NCI-H526 (cell line): ENCODE data around the gene DMRTA1.
"Not testable (repeated sequence)": the region's sequence is repeated elsewhere in the genome, so short reads cannot be mapped to it uniquely, and the experiment has no call there.

ENCODE experiments used
- DNase-seq, 2 experiments: peaks; one replicate each; lab custom pipeline; 2025; lab: John Stamatoyannopoulos, UW

DMRTA1 gene

GRCh38 chr9:22446589-22446949 lies at the start of gene DMRTA1:
DMRTA1 (plus strand) TSS chr9:22446824; CDS start chr9:22447066, 242 bp downstream.
- DNase-seq, result peak in 1 of 2 experiments; percentile 39

GRCh38 chr9:22401671-22402070 lies 45.0 kb upstream of the DMRTA1 start:
- no peak for DNase-seq

GRCh38 chr9:22405869-22406659 lies 40.6 kb upstream of the DMRTA1 start:
- no peak for DNase-seq

- no peak for DNase-seq
Observed at GRCh38 chr9:22413884-22414283, 32.7 kb upstream of the DMRTA1 start.

- no peak for DNase-seq
Observed at GRCh38 chr9:22415941-22416691, 30.5 kb upstream of the DMRTA1 start.

- no peak for DNase-seq
Observed at GRCh38 chr9:22416692-22417060, 29.9 kb upstream of the DMRTA1 start.

- no peak for DNase-seq
Observed at GRCh38 chr9:22423566-22423965, 23.1 kb upstream of the DMRTA1 start.

- DNase-seq, result no peak
Observed at GRCh38 chr9:22424616-22425015, 22.0 kb upstream of the DMRTA1 start.

- DNase-seq, result no peak
Observed at GRCh38 chr9:22425551-22425950, 21.1 kb upstream of the DMRTA1 start.

- DNase-seq, result no peak
Observed at GRCh38 chr9:22427226-22427880, 19.3 kb upstream of the DMRTA1 start.

- no peak for DNase-seq
Observed at GRCh38 chr9:22433691-22434090, 12.9 kb upstream of the DMRTA1 start.

- not testable (repeated sequence) for DNase-seq
Observed at GRCh38 chr9:22435252-22435651, 11.4 kb upstream of the DMRTA1 start.

- DNase-seq, result not testable (repeated sequence)
Observed at GRCh38 chr9:22437461-22438067, 9.1 kb upstream of the DMRTA1 start.

- no peak for DNase-seq
Observed at GRCh38 chr9:22440841-22441240, 5.8 kb upstream of the DMRTA1 start.

GRCh38 chr9:22446950-22447617 lies 460 bp downstream of the DMRTA1 start:
- DNase-seq, result peak; percentile 42 to 78

GRCh38 chr9:22447618-22448305 lies 1.1 kb downstream of the DMRTA1 start:
- DNase-seq, result peak in 1 of 2 experiments; percentile 2

- DNase-seq, result no peak
Observed at GRCh38 chr9:22449719-22450118, 3.1 kb downstream of the DMRTA1 start.

- peak in 1 of 2 experiments; percentile 42 for DNase-seq
Observed at GRCh38 chr9:22452415-22453010, 5.9 kb downstream of the DMRTA1 start.

GRCh38 chr9:22454016-22454415 lies 7.4 kb downstream of the DMRTA1 start:
- no peak for DNase-seq

GRCh38 chr9:22455181-22455580 lies 8.6 kb downstream of the DMRTA1 start:
- no peak for DNase-seq

GRCh38 chr9:22457448-22457847 lies 10.8 kb downstream of the DMRTA1 start:
- no peak for DNase-seq
